ENCODE data around the gene KSR1. TPM values are rescaled to one million over a fixed set of nuclear protein-coding genes. Genes with fewer than 3 reads are reported as not detected.
A peak's percentile ranks its signal among the peaks of the same experiment; 100 is the strongest.

Gene KSR1
- total and polyA plus RNA-seq, 9 of the 15 experiments (the other 6 are each of a cell fraction or from before 2014, with no cell fraction given), result 1.4 to 51.7 (median 18.4) TPM

GRCh38 chr17:27616414-27616813, 160.2 kb downstream of the KSR1 start:
- ChIA-PET CTCF (ENCODE audit: low intra/inter-chr PET ratio) (no interaction called here), POLR2A (interaction anchor here (0.7 kb wide), 1 partner anchor 11 kb away, joined by 3 read pairs; no protein-coding TSS in a partner anchor)
- no peaks in the 10 kb centered on the region for H4K20me1 ChIP-seq (replicated peaks; ENCODE audit: control insufficient read depth, insufficient read depth, low read length)
- intact Hi-C loops (cut with micrococcal nuclease) (no loop called here), in situ Hi-C loops (cut with MboI) (no loop called here)
- no TSS peak for BruUV-seq (replicated peaks)
- FAIRE-seq (peak; percentile 62), DNase-seq (ENCODE audit: extremely low read depth in 1 of 4, low spot score in 3 of 4) (peak in 1 of 4 experiments; percentile 32), ATAC-seq (no peak)
- TF ChIP-seq MEF2A (IDR thresholded peaks at IDR 0.05; ENCODE audit: control insufficient read depth, low read depth, low read length) (no peak), MAX (CRISPR knock-in tag; IDR thresholded peaks at IDR 0.05) (no peak), IRF1 (CRISPR knock-in tag; IDR thresholded peaks at IDR 0.05; ENCODE audit: borderline replicate concordance) (no peak), KLF16 (IDR thresholded peaks at IDR 0.05) (no peak), CCAR2 (IDR thresholded peaks at IDR 0.05; ENCODE audit: low read depth, low read length) (no peak), POLR3A (IDR thresholded peaks at IDR 0.05; ENCODE audit: borderline replicate concordance, extremely low read depth, insufficient read depth, insufficient read length) (no peak), HDGF (IDR thresholded peaks at IDR 0.05) (no peak), CREB1 (IDR thresholded peaks at IDR 0.05) (no peak), CREB1 (CRISPR knock-in tag; IDR thresholded peaks at IDR 0.05) (no peak)
- H3K9me1 ChIP-seq (ENCODE audit: control insufficient read depth, insufficient read depth, low read length), result no peaks in the 10 kb centered on the region
- no peak overlapping the region for H2AFZ ChIP-seq (ENCODE audit: low read depth, low read length)
- peaks cover 86% of the 10 kb centered on the region; the same call in 2 of the 3 replicates for H3K36me3 ChIP-seq (ENCODE audit: control insufficient read depth, insufficient read depth, low read length)
- H3K27me3 ChIP-seq (ENCODE audit: control insufficient read depth in 2 of 2, insufficient read depth in 2 of 2, low read length in 2 of 2), result no peaks in the 10 kb centered on the region
- H3K4me3 ChIP-seq, result no peak overlapping the region
- peaks cover 0 to 7% of the 10 kb centered on the region in 2 experiments; a peak in 2 of 5 replicates for H3K4me1 ChIP-seq (replicated peaks in 1 of 2; ENCODE audit: control insufficient read depth in 2 of 2, insufficient read depth in 2 of 2, low read length in 2 of 2)
- no peaks in the 10 kb centered on the region for H3K79me2 ChIP-seq (ENCODE audit: control insufficient read depth, insufficient read depth, low read length)
- no peak overlapping the region for H3K4me2 ChIP-seq (ENCODE audit: insufficient read depth, low read length)
- no peak overlapping the region for H3K27ac ChIP-seq (ENCODE audit: extremely low read depth, low read depth, low read length)
- H3K9me3 ChIP-seq (replicated peaks; ENCODE audit: control insufficient read depth, insufficient read depth, low read depth, low read length), result no peaks in the 10 kb centered on the region
- WGBS (ENCODE audit: insufficient coverage, low coverage, missing lambda C conversion rate), result 59% methylated on average over 3 of the region's 4 CpGs
- no peak overlapping the region for H3K9ac ChIP-seq (ENCODE audit: insufficient read depth in 1 of 2, low read depth in 2 of 2, low read length in 2 of 2)
